ENCODE results near the gene SERTAD2. TPM values are rescaled to one million over a fixed set of nuclear protein-coding genes. Genes with fewer than 3 reads are reported as not detected.

SERTAD2 gene
- total RNA-seq, 4 donors from 2014 or later = 15.9 to 18.8 (median 17.4) TPM

DNA sequence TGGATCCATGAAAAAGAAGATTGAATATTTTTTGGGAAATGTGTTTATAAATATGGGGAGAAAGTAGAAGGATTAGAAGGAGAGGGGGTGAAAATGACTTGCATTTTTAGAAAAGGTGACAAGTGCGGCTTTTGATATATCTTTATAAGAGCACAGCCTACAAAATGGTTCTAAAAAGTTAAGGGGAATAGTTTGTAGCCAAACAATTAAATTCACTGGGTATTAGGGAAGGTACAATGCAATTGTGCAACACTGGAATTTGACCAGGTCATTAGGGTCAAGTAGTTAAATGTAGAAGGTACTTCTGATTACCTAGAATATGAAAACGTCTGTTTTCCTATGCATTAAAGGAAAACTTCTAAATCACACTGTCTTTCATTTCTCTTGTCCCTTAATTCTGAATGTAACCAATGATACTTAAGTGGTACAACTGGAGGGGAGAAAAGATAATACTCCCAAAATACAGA lies 44.5 kb upstream of the SERTAD2 start:
- Histone ChIP-seq H3K9me3 (no peaks in the 10 kb centered on the region), H3K27ac (peak overlapping the region in 1 of 4 donors; percentile 3), H3K36me3 (no peaks in the 10 kb centered on the region), H3K27me3 (no peaks in the 10 kb centered on the region), H3K4me3 (no peak overlapping the region), H3K4me1 (peaks cover 0 to 18% (median 0%) of the 10 kb centered on the region in 4 donors)
- TF ChIP-seq POLR2A (IDR thresholded peaks at IDR 0.05) (no peak), EP300 (IDR thresholded peaks at IDR 0.05) (no peak)
- TF ChIP-seq, protein P1, sequence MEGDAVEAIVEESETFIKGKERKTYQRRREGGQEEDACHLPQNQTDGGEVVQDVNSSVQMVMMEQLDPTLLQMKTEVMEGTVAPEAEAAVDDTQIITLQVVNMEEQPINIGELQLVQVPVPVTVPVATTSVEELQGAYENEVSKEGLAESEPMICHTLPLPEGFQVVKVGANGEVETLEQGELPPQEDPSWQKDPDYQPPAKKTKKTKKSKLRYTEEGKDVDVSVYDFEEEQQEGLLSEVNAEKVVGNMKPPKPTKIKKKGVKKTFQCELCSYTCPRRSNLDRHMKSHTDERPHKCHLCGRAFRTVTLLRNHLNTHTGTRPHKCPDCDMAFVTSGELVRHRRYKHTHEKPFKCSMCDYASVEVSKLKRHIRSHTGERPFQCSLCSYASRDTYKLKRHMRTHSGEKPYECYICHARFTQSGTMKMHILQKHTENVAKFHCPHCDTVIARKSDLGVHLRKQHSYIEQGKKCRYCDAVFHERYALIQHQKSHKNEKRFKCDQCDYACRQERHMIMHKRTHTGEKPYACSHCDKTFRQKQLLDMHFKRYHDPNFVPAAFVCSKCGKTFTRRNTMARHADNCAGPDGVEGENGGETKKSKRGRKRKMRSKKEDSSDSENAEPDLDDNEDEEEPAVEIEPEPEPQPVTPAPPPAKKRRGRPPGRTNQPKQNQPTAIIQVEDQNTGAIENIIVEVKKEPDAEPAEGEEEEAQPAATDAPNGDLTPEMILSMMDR (IDR thresholded peaks at IDR 0.05) = no peak
- DNase-seq (ENCODE audit: low spot score in 2 of 2) = no peak
- WGBS, 2 donors = 82 to 86% methylated on average over 2 of the region's 2 CpGs

DNA sequence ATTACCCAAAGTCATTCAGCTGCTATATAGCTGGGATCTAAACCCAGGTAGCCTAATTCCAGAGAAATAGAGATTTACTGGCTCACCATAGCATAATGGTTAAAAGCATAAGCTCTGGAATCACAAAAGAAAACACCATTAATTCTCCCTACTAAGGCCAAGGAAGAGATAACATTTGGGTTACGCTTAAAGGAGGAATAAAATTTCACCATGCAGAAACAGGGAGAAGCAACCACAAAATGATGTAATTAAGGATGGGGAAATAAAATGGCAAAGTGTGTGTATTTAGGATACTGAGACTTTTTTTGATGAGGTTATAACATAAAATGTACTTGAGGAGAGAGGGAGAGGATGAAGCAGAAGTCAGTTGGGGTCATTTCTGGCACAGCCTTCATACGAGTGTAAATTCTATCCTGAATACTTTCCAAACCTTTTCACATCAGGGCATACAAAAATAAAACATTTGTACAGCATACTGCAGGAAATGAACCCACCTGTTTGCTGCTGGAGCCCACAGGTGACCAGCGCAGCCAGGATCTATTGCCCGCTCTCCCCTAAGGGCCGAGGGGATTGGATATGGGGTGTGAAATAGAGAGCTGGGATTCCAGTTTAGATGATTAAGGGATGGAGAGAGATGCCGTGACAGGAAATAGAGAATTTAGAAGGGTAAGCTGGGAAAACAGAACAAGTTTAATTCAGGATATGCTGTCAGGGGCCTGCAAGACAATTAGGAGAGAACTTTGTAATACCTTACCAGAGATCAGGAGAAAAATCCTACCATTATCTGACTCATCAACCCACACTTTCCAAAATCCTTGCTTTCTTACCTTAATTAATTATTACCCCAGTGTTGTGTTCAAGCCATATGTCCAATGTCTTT lies 43.8 kb upstream of the SERTAD2 start:
- 87 to 92% methylated on average over 6 of the region's 6 CpGs for WGBS, 2 donors
- no peak overlapping the region for H3K27ac ChIP-seq
- H3K4me3 ChIP-seq = no peak overlapping the region
- DNase-seq (ENCODE audit: low spot score in 2 of 2) = no peak
- H3K36me3 ChIP-seq = no peaks in the 10 kb centered on the region
- no peak for TF ChIP-seq EP300 (IDR thresholded peaks at IDR 0.05)
- no peak for TF ChIP-seq POLR2A (IDR thresholded peaks at IDR 0.05)
- H3K9me3 ChIP-seq = peaks cover 0 to under 1% (median 0%) of the 10 kb centered on the region in 4 donors
- peaks cover 0 to 18% (median 0%) of the 10 kb centered on the region in 4 donors for H3K4me1 ChIP-seq
- H3K27me3 ChIP-seq = no peaks in the 10 kb centered on the region

DNA sequence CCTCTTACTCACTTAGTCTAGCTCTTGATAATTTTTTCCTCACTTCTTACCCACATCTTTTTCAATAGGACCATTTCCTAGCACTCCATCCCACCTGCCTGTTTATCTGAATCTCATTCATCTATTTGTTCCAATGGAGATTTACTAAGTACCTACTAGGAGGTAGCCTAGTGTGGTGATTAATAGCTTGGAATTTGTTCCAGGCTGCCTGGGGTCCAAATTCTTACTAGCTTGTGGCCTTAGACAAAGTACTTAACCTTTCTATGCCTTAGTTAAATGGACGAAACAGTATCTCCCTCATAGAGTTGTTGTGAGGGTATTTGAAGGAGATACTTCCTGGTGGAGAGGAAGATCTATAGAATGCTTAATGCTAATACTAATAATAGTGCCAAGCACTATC lies 42.9 kb upstream of the SERTAD2 start:
- no peak for DNase-seq (ENCODE audit: low spot score in 2 of 2)
- H3K27ac ChIP-seq = peak overlapping the region in 1 of 4 donors; percentile 11
- WGBS, 2 donors = 93 to 100% methylated on average over 1 of the region's 1 CpG
- H3K4me3 ChIP-seq = no peak overlapping the region
- no peaks in the 10 kb centered on the region for H3K36me3 ChIP-seq
- H3K4me1 ChIP-seq = peaks cover 0 to 18% (median 0%) of the 10 kb centered on the region in 4 donors
- peaks cover 0 to 8% (median 0%) of the 10 kb centered on the region in 4 donors for H3K9me3 ChIP-seq
- no peaks in the 10 kb centered on the region for H3K27me3 ChIP-seq
- TF ChIP-seq POLR2A (IDR thresholded peaks at IDR 0.05) (no peak), EP300 (IDR thresholded peaks at IDR 0.05) (no peak)
- TF ChIP-seq, protein P1 (IDR thresholded peaks at IDR 0.05) = no peak

GRCh38 chr2:64695721-64696261 lies 42.1 kb upstream of the SERTAD2 start:
- Histone ChIP-seq H3K36me3 (no peaks in the 10 kb centered on the region), H3K27ac (peak overlapping the region in 1 of 4 donors; percentile 11), H3K4me1 (peaks cover 0 to 18% (median 0%) of the 10 kb centered on the region in 4 donors), H3K4me3 (no peak overlapping the region), H3K27me3 (no peaks in the 10 kb centered on the region), H3K9me3 (peaks cover 0 to 8% (median 0%) of the 10 kb centered on the region in 4 donors)
- no peak for DNase-seq (ENCODE audit: low spot score in 2 of 2)
- 63 to 76% methylated on average over 1 of the region's 1 CpG for WGBS, 2 donors
- TF ChIP-seq EP300 (IDR thresholded peaks at IDR 0.05) (no peak), POLR2A (IDR thresholded peaks at IDR 0.05) (no peak)
- TF ChIP-seq, protein P1 (IDR thresholded peaks at IDR 0.05) = no peak

DNA sequence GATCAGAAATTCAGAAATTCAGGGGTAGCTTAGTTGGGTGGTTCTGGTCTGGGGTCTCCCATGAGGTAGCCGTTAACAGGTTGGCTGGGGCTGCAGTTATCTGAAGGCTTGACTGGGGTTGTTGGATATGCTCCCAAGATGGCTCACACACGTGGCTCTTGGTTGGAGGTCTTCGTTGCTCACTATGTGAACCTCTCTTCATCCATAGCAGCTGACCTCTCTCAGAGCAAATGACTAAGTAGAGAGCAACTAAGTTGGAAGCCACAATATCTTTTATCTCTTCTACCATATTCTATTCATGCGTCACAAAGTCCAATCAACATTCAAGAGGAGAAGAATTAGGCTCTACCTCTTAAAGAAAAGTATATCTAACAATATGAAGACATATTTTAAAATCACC lies 38.7 kb upstream of the SERTAD2 start:
- peaks cover 0 to 8% (median 0%) of the 10 kb centered on the region in 4 donors for H3K9me3 ChIP-seq

More for the DNA sequence above, 38.7 kb upstream of the SERTAD2 start:
- Histone ChIP-seq H3K4me1 (peaks cover 0 to 7% (median 0%) of the 10 kb centered on the region in 4 donors), H3K27me3 (no peaks in the 10 kb centered on the region), H3K36me3 (no peaks in the 10 kb centered on the region), H3K27ac (no peak overlapping the region), H3K4me3 (no peak overlapping the region)
- TF ChIP-seq POLR2A (IDR thresholded peaks at IDR 0.05) (no peak), EP300 (IDR thresholded peaks at IDR 0.05) (no peak)
- TF ChIP-seq, protein P1 (IDR thresholded peaks at IDR 0.05) = no peak
- DNase-seq (ENCODE audit: low spot score in 2 of 2) = no peak
- WGBS, 2 donors = 73% methylated on average over 4 of the region's 4 CpGs
